ENCODE data around the gene ZNF654. TPM values are rescaled to one million over a fixed set of nuclear protein-coding genes. Genes with fewer than 3 reads are reported as not detected.
A peak's percentile ranks its signal among the peaks of the same experiment; 100 is the strongest.

The ZNF654 gene
- total RNA-seq, 1 donor from 2014 or later = 18.7 TPM

- peaks cover 3% of the 10 kb centered on the region for H3K36me3 ChIP-seq (ENCODE audit: insufficient read depth, low read length)
- H3K27me3 Mint-ChIP-seq (ENCODE audit: low read depth, unreplicated experiment) = no peaks in the 10 kb centered on the region
- H3K9me3 ChIP-seq (ENCODE audit: insufficient read depth, low read depth, low read length) = no peaks in the 10 kb centered on the region
- H3K4me1 Mint-ChIP-seq (ENCODE audit: low read depth, unreplicated experiment) = peaks cover 29% of the 10 kb centered on the region
- H3K9me3 Mint-ChIP-seq (ENCODE audit: unreplicated experiment) = no peaks in the 10 kb centered on the region
- peak overlapping the region; percentile 35 for H3K27ac Mint-ChIP-seq (ENCODE audit: unreplicated experiment)
- no peak overlapping the region for H3K4me3 Mint-ChIP-seq (ENCODE audit: unreplicated experiment)
- H3K4me3 ChIP-seq (ENCODE audit: insufficient read depth, low read depth, low read length) = no peak overlapping the region
- FAIRE-seq (no peak), DNase-seq (ENCODE audit: low read depth) (no peak)
- H3K27me3 ChIP-seq (ENCODE audit: insufficient read depth, low read length) = no peaks in the 10 kb centered on the region
- TF ChIP-seq, protein P1, sequence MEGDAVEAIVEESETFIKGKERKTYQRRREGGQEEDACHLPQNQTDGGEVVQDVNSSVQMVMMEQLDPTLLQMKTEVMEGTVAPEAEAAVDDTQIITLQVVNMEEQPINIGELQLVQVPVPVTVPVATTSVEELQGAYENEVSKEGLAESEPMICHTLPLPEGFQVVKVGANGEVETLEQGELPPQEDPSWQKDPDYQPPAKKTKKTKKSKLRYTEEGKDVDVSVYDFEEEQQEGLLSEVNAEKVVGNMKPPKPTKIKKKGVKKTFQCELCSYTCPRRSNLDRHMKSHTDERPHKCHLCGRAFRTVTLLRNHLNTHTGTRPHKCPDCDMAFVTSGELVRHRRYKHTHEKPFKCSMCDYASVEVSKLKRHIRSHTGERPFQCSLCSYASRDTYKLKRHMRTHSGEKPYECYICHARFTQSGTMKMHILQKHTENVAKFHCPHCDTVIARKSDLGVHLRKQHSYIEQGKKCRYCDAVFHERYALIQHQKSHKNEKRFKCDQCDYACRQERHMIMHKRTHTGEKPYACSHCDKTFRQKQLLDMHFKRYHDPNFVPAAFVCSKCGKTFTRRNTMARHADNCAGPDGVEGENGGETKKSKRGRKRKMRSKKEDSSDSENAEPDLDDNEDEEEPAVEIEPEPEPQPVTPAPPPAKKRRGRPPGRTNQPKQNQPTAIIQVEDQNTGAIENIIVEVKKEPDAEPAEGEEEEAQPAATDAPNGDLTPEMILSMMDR (IDR thresholded peaks at IDR 0.05; ENCODE audit: insufficient read depth, low read depth, low read length) = no peak
- TF ChIP-seq EZH2 (IDR thresholded peaks at IDR 0.05; ENCODE audit: insufficient read depth, low read length) = no peak
- no peaks in the 10 kb centered on the region for H3K4me1 ChIP-seq (ENCODE audit: insufficient read depth, low read length)
- H3K79me2 ChIP-seq (ENCODE audit: insufficient read depth, low read length) = peaks cover 7% of the 10 kb centered on the region
- H3K4me2 ChIP-seq (ENCODE audit: low read length) = no peak overlapping the region
- no peak overlapping the region for H3K9ac ChIP-seq (ENCODE audit: low read length)
- H3K27ac ChIP-seq (ENCODE audit: low read depth, low read length) = no peak overlapping the region
- H2AFZ ChIP-seq (ENCODE audit: low read depth, low read length) = no peak overlapping the region
- H4K20me1 ChIP-seq (ENCODE audit: insufficient read depth, low read length) = peaks cover 17% of the 10 kb centered on the region
- H3K36me3 Mint-ChIP-seq (ENCODE audit: low read depth, unreplicated experiment) = peaks cover 4% of the 10 kb centered on the region
These were observed 72.6 kb downstream of the ZNF654 start for GRCh38 chr3:88131695-88132094.

DNA sequence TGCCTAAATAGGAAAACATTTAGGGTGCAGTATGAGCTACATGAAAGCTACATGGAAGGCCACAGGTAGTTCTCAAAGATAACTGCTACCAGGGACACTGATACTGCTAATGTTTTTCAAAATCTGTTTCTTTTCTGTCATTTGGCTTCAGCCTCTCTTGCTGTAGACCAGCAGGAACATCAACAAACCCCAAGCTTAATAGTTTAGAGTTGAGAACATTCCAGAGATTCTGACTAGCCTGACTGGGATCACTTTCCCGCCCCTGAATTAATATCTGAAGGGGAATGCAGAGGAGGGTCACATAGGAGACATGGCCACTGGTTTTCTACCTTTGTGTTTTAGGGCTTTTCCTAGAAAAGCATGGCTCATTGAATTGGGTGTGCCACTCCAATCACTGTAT lies 73.8 kb downstream of the ZNF654 start:
- Histone ChIP-seq H3K36me3 (ENCODE audit: insufficient read depth, low read length) (peaks cover 7% of the 10 kb centered on the region), H2AFZ (ENCODE audit: low read depth, low read length) (no peak overlapping the region), H3K9ac (ENCODE audit: low read length) (no peak overlapping the region), H4K20me1 (ENCODE audit: insufficient read depth, low read length) (peaks cover 9% of the 10 kb centered on the region), H3K9me3 (ENCODE audit: insufficient read depth, low read depth, low read length) (no peaks in the 10 kb centered on the region), H3K27ac (ENCODE audit: low read depth, low read length) (no peak overlapping the region), H3K4me2 (ENCODE audit: low read length) (no peak overlapping the region), H3K4me1 (ENCODE audit: insufficient read depth, low read length) (no peaks in the 10 kb centered on the region), H3K27me3 (ENCODE audit: insufficient read depth, low read length) (no peaks in the 10 kb centered on the region), H3K79me2 (ENCODE audit: insufficient read depth, low read length) (peaks cover 2% of the 10 kb centered on the region), H3K4me3 (ENCODE audit: insufficient read depth, low read depth, low read length) (no peak overlapping the region)
- H3K9me3 Mint-ChIP-seq (ENCODE audit: unreplicated experiment) = no peaks in the 10 kb centered on the region
- peaks cover 4% of the 10 kb centered on the region for H3K36me3 Mint-ChIP-seq (ENCODE audit: low read depth, unreplicated experiment)
- FAIRE-seq (no peak), DNase-seq (ENCODE audit: low read depth) (no peak)
- no peak overlapping the region for H3K4me3 Mint-ChIP-seq (ENCODE audit: unreplicated experiment)
- peaks cover 31% of the 10 kb centered on the region for H3K4me1 Mint-ChIP-seq (ENCODE audit: low read depth, unreplicated experiment)
- peak overlapping the region; percentile 2 for H3K27ac Mint-ChIP-seq (ENCODE audit: unreplicated experiment)
- no peaks in the 10 kb centered on the region for H3K27me3 Mint-ChIP-seq (ENCODE audit: low read depth, unreplicated experiment)
- TF ChIP-seq EZH2 (IDR thresholded peaks at IDR 0.05; ENCODE audit: insufficient read depth, low read length) = no peak
- TF ChIP-seq, protein P1 (IDR thresholded peaks at IDR 0.05; ENCODE audit: insufficient read depth, low read depth, low read length) = no peak

DNA sequence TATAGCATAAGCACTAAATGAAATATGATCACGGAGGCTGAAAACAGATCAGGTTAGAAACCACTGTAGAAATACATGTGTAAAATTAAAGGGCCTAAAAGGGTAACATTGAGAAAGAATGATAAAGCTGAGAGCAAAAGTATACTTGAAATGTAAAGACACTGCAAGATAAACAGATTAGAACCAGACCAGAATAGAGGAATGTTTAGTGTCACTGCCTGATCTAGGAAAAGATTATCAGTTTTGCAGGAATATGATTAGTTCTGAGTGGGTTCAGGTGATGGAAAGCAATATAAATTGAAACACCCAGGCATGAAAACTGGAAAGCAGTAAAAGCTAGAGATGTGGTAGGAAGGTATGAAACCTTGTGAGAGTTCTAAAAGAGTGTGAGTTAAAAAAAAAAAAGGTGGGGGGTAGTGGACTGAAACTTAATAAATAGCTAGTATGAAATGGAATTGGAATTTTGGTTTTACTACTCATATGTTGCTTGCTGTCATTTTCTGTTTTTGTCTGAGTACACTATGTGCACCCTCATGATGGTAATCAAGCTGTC lies 74.7 kb downstream of the ZNF654 start:
- no peak overlapping the region for H2AFZ ChIP-seq (ENCODE audit: low read depth, low read length)
- Mint-ChIP-seq H3K9me3 (ENCODE audit: unreplicated experiment) (no peaks in the 10 kb centered on the region), H3K27ac (ENCODE audit: unreplicated experiment) (no peak overlapping the region), H3K36me3 (ENCODE audit: low read depth, unreplicated experiment) (peaks cover 6% of the 10 kb centered on the region), H3K4me1 (ENCODE audit: low read depth, unreplicated experiment) (peaks cover 31% of the 10 kb centered on the region), H3K27me3 (ENCODE audit: low read depth, unreplicated experiment) (no peaks in the 10 kb centered on the region), H3K4me3 (ENCODE audit: unreplicated experiment) (no peak overlapping the region)
- no peak overlapping the region for H3K9ac ChIP-seq (ENCODE audit: low read length)
- H3K4me2 ChIP-seq (ENCODE audit: low read length) = no peak overlapping the region
- no peaks in the 10 kb centered on the region for H3K27me3 ChIP-seq (ENCODE audit: insufficient read depth, low read length)
- peaks cover 2% of the 10 kb centered on the region for H3K79me2 ChIP-seq (ENCODE audit: insufficient read depth, low read length)
- no peak overlapping the region for H3K4me3 ChIP-seq (ENCODE audit: insufficient read depth, low read depth, low read length)
- peaks cover 7% of the 10 kb centered on the region for H3K36me3 ChIP-seq (ENCODE audit: insufficient read depth, low read length)
- H3K9me3 ChIP-seq (ENCODE audit: insufficient read depth, low read depth, low read length) = no peaks in the 10 kb centered on the region
- FAIRE-seq (no peak), DNase-seq (ENCODE audit: low read depth) (no peak)
- no peak overlapping the region for H3K27ac ChIP-seq (ENCODE audit: low read depth, low read length)
- no peaks in the 10 kb centered on the region for H3K4me1 ChIP-seq (ENCODE audit: insufficient read depth, low read length)
- peaks cover 9% of the 10 kb centered on the region for H4K20me1 ChIP-seq (ENCODE audit: insufficient read depth, low read length)
- TF ChIP-seq EZH2 (IDR thresholded peaks at IDR 0.05; ENCODE audit: insufficient read depth, low read length) = no peak
- TF ChIP-seq, protein P1 (IDR thresholded peaks at IDR 0.05; ENCODE audit: insufficient read depth, low read depth, low read length) = no peak

Data from astrocyte (in vitro differentiated cells and primary cell).